Cardiac septum (tissue), 1 donor: ENCODE measurements around the gene ACAP2. TPM values are rescaled to one million over a fixed set of nuclear protein-coding genes. Genes with fewer than 3 reads are reported as not detected.
"Not testable (repeated sequence)": the region's sequence is repeated elsewhere in the genome, so short reads cannot be mapped to it uniquely, and the experiment has no call there.

Experiments used
- DNase-seq: peaks from one replicate; pipeline ENCODE4 v3.0.0-alpha.2; 2020; ENCODE audit warnings: low spot score
- intact Hi-C: fragments of 100-400 bp; cut with DNase I; formaldehyde crosslinking; loops from one replicate; pipeline ENCODE4 v1.14.0; 2022
- total RNA-seq: library from RNA; stranded (reverse); fragmentation: NEBNext Ultra II Directional; extraction: Animal tissue kit (Norgen Biotek cat#: 25700); gene quantifications from one replicate; pipeline ENCODE4 v1.2.1, GENCODE V29; 2021
- donor health status: DM: no; HTN: no; CAD: no.

The ACAP2 gene
- total RNA-seq, 1 donor from 2014 or later: 20.0 TPM

- no peak for DNase-seq
- intact Hi-C loops: no loop called here
Measured at GRCh38 chr3:195236076-195236798, 206.6 kb downstream of the ACAP2 start.

GRCh38 chr3:195230244-195230643, 212.6 kb downstream of the ACAP2 start:
- intact Hi-C loops: no loop called here

GRCh38 chr3:195228886-195229285, 213.9 kb downstream of the ACAP2 start:
- DNase-seq, intact Hi-C loops: not testable (repeated sequence)

More at GRCh38 chr3:195230244-195230643, 212.6 kb downstream of the ACAP2 start:
- DNase-seq: no peak

- DNase-seq: no peak
- intact Hi-C loops: no loop called here
Measured at GRCh38 chr3:195227871-195228270, 214.9 kb downstream of the ACAP2 start.

- no peak for DNase-seq
- intact Hi-C loops: no loop called here
Measured at GRCh38 chr3:195226900-195227447, 215.8 kb downstream of the ACAP2 start.

- intact Hi-C loops: no loop called here
- DNase-seq: no peak
Measured at GRCh38 chr3:195226445-195226844, 216.4 kb downstream of the ACAP2 start.

GRCh38 chr3:195224980-195225580, 217.7 kb downstream of the ACAP2 start:
- intact Hi-C loops: no loop called here
- no peak for DNase-seq

Other genes starting within 250 kb of the ACAP2 start
- 5.9 TPM for gene XXYLT1, start 171.9 kb downstream of the ACAP2 start, total RNA-seq
- 53.6 TPM for gene PPP1R2, start 100.3 kb upstream of the ACAP2 start, total RNA-seq
- 692 TPM for gene APOD, start 140.9 kb upstream of the ACAP2 start, total RNA-seq